AG20443 (cell line): ENCODE results near the gene CAPN8.

Source experiments
- DNase-seq: peaks from one replicate; pipeline ENCODE4 v3.0.0; 2012; ENCODE audit warnings: low spot score, mixed read lengths

Gene CAPN8

DNA sequence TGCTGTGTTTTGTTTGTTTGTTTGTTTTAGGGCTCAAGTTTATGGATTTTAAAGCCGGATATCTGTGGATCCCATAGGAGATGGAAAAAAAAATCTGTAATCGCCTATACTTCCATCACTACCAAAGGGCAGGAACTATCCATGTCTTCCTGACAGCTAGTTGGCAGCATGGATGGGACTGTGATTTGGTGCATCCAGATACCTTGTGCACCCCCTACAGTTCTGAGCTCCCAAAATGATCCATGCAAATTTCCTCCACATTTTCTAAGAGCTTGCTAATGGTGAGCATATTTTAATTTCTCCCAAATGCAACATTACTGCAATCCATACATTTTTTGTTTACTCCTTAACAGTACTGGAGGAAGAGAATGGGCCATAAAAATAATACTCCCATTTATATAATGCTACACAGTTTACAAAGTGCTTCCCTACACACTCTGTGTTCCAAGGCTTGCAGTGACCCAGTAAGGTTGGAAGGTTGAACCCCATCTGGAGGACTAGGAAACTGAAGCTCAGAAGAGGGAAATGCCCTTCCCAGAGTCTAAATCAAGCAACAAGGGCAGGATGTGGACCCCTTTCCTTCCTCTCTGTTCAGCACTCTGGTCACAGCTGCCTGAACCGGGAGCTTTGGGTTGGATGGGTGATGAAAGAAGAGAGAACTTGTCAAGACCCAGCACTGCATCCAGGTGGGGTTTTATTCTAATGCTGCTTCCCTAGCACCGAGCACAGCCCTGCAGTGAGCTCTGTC is 48.0 kb downstream of the CAPN8 start:
- no peak for DNase-seq

DNA sequence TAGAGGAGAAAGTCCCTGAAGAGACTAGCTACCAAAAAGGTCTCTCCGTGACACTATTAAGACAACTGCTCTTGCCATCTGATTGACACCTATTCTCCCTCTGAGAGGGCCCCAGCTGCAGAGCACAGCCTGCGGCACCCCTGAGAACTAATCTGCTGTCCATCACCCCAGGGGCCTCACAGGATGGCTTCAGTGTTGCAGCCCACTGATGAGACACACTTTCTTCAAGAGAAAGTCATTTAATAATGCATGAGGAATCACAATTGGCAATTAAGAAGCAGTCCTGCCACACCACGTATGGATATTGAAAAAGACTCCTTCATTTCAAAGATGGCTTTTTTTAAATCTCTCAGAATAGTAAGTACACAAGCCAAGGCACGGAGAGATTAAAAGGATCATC is 48.9 kb downstream of the CAPN8 start:
- DNase-seq: no peak

DNA sequence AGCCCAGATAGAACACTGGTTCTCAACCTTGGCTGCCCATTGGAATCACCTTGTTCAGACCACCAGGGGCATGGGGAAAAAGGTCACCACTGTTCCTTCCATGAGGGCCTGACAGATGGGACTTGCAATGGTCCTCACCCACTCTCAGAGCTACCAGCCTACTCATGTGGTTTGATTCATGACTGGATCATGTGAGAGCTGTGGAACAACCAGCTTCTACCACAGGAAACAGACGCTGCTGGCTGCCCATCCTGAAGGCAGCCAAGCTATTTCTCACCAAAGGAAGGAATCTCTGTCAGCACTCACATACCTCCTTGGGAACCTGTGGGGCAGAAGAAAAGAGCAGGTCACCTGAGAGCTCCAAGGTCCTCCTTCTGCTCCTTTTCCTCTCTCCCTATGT is 53.6 kb downstream of the CAPN8 start:
- DNase-seq: no peak

DNA sequence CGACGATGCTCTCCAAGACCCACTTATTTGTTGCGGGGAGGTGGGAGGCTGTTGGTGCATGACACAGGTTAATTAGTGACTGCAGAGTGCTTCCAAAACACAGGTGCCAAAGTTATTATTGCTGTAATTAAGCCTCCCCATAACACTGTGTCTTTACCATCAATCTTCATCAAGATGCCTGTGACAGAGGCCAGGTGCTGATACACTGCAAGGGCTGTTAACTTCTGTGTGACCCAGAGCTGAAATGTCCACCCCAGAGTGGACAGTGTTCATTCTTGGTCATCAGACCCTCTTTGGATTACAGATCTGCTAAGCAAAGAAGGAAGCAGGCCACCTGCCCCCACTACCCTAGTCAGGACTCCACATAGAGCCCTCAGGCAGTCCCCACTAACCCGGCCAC is 55.5 kb downstream of the CAPN8 start:
- DNase-seq: no peak

DNA sequence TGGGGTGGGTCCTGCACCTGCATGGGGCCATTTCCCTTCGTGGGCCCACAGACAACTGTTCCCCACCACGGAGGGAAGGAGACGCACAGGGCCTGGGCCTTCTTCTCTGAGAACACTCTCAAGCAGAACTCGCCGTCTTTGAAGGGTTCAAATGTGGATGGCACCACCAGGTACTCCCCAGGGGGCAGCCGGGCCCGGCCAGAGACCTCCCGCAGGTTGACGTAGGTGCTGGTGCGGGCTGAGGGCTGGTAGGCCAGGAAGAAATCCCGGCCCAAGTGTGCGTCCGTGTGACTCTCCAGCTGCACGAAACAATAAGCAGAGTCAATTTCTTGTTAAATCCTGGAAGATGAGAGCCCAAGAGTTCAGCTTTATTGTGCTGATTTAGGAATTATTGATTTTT is 56.4 kb downstream of the CAPN8 start:
- DNase-seq: no peak

DNA sequence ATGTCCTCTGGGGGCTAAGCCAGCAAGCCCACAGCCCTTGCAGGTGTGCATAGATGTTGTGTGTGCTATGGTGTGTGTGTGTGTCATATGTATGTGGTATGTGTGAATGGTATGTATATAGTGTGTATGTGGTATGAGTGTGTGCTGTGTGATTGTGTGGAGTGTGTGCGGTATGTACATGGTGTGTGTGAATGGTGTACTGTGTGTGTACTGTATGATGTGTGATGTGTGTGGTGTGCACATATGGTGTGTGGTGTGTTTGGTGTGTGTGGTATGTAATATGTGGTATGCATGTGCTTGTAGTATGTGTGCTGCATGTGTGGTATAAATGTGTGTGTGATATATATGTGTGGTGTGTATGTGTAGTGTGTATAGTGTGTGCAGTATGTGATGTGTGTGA is 107.0 kb downstream of the CAPN8 start:
- DNase-seq: no peak

DNA sequence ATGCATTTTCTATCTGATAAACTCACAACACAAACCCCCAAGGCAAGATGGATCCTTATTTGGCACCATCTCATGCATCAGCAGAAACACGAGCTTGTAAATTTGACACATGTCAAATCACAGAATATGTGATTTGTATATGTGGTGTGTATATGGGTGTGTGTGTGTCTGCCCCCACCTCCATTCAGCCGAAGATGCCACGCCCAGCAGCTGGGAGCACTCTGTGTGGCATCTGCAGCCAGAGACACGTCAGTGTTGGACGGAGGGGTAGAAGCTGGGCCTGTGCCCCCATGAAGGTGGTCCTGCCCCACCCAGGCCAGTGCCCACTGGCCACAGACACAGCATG is 108.4 kb downstream of the CAPN8 start:
- DNase-seq: no peak

DNA sequence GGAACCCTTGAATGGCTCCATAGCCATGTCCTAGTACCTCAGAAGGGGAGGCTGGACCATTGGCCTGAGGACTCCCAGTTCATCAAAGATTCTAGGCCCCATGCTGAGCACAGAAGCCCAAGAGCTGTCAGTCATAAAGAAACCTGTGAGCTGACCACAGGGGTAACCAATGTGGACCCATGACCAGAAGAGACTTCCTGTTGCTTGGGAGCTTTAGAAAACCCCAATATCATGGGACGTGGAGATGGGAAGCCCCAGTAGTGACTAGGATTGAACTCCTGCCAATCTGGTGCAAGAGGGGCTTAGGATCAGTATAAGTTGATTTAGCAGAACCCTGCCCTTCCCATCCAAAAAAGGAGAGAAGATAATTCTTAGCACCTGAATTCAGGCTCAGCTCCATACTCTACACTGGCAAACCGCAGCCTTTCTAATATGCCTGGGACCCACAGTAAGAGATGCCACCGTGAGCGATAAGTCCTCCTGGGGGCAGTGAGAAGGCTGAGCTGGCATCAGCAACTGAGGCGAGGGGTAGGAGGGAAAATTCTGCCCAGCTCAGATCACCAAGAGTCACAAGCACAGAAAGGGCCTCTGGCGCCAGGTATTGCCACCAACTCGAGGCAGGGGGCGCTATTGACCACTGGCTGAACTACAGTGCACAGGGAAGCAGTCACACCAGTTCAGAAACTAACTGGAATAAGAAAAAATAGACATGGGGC is 108.9 kb downstream of the CAPN8 start:
- DNase-seq: peak; percentile 27

DNA sequence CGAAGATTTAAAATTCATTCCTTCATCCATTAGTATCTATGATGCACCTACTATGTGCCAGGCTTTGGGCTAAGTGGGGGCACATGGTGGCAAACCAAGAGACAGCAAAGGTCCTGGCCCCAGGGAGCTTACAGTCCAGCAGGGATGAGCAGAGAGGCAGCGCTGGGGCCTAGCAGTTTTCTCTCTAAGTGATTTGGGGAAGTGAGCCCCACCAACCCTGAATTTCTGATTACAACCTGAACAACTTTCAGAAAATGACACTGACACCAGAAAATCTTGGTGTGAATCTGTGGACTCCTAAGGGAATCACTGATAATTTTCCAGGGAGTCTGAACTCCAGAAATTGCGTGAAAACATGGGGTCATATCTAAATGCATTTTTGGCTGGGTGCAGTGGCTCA is 111.5 kb downstream of the CAPN8 start:
- no peak for DNase-seq

DNA sequence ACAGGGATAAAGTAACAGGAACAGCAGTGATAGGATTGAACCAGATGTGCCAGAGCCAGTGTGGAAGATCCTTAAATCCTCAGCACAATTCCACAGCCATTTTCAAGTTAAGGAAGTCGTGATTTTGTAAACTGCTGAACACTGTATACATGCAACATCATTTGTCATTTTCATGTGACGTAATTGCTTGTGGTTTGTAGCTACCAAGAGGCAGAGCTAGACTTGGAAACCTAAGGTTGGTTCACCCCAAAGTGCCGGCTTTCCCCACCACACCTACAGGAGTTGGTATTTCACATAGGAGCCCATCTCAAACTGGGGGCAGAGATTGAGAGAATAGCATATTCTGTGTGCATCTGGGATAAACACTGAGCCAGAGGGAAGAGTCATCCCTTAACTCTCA is 113.9 kb downstream of the CAPN8 start:
- no peak for DNase-seq

DNA sequence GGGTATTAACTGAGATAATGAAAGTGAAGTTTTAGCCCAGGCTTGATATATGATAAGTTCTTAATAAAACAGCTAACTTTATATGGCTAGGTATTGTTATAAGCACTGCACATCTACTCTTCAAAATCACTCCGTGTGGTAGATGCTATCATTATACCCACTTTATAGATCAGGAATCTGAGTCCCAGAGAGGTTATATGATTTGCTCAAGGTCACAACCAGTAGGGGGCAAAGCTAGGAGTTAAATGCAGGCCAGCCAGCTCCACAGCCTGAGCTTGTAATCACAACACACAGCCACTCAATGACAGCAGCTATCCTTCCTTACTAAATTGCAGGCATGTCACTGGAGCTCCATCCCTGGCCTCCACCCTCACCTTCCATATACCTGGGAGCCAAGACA is 115.8 kb downstream of the CAPN8 start:
- no peak for DNase-seq

DNA sequence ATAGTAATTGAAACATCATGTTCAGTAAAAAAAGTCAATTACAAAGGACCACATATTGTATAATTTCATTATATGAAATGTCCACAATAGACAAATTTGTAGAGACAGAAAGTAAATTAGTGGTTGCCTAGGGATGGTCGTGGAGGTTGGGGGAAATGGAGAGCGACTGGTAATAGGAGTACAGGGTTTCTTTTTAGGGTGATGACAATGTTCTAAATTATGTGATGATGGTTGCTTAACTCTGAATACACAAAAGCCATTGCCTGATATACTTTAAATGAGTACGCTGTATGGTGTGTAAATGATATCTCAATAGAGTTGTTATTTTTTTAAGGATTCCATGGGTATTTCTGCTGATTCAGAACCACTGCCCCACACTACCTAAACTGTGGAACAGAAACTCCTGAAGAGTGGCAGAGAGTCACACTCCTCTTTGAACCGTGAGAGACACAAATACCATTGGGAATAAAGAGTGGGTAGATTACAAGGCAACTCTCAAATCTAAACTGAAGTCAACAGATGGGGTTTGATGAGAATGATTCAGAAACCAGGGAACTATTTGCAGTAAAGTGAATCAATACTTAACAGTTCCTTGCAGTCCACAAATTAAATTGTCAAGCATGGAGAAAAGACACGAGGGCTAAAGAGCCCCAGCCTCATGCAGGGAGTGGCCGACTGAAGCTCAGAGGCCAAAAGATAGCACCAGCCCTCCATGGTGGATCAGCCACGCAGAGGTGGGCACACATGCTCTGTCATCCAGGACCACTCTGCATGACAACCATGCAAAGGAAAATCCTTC is 118.0 kb downstream of the CAPN8 start:
- DNase-seq: no peak

DNA sequence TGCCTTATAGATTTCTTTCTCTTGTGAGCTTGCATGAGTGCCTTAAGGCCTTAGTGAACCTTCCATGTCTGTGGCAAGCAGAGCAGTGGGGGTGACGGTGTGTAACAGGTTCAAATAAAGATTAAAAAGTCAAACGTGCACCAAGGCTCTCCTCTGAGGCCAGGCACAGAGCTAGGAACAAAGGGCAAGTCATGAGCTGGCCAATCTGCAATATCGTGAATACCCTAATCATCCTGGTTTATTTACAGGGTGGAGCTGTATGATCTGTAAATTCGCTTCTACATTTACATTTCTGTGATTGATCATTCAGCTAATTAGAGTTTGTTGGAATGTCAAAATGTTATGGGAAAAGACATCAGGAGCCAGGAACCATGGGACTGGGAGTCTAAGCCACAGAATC is 120.2 kb downstream of the CAPN8 start:
- no peak for DNase-seq

DNA sequence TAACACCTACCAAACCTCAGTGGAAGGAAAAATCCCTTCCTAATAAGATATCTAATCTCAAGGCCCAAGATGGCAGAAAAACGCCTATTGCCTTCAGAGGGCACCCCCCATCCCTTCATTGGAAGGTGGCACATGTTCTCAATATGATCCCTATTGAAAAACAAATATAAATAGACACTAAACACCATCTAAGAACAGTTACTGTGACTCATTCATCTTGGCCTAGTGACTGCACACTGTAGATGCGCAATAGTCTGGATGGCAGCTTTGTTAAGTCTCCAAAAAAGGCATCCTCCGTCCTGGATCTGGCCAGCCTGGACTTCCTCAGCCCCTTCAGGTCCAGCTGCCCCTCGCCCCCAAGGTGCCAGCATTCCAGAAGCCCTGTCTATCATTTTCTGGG is 121.9 kb downstream of the CAPN8 start:
- no peak for DNase-seq

DNA sequence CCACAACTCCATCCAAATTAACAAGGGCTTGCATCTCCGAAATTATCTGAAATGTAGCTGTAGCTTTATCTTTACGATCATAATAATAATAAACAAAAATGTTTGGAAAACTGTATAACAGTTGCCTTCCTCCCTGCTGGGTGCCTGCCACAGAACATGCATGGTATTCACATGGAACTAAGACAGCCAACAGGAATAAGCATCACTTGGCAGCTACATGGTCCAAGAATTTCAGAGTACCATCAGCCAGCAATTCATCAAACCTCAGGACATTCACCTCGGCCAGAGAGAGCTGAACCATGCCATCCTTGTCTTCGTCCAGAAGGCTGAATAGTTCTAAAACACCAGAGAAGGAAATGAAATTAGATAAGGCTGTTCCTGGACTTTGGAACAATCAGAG is 122.7 kb downstream of the CAPN8 start:
- DNase-seq: no peak

DNA sequence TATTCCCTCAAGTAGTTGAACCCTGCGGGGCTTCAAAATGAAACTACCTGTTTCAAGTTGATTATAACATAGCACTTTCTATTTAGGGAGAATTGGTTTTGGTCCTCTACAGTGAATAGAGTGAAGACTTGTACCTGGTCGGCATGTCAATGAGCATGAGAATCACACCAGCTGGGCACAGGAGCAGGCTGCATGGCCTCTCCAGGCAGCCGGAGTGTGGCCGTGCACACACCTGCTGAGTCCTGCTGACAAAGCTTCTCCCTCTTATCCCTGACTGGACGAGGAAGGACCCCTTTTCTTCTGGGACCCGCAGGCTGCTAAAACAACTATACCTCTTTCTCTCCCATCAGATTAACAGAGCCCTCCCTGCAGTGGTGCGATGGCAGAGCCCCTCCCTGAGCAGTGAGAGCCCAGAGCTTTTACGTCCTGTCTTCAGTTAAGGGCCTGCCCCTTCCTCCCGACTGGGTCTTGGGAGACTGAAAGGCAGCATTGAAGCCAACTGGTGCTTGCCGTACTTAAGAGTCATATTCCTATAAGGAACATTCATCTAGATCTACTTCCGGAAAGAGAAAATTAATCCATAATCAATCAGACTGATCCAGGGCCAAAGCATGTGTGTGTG is 124.9 kb downstream of the CAPN8 start:
- no peak for DNase-seq

DNA sequence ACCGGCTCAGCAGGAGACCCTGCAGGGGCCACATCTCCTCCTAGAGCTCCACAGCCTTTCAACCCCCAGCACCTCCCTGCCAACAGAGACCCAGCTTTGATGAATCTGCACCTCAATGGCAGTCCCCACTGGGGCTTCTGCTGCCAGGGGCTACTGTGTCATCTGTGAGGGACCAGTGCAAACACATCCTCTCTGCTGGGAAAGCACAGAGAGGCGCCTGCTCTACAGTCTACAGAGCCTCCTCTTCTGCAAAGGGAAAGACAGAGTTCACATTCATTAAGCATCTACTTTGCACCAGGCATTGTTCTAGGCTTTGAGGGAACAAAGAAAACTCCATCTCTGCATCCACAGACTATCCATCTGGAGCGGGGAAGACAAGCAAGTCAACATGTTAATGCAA is 125.8 kb downstream of the CAPN8 start:
- DNase-seq: no peak

DNA sequence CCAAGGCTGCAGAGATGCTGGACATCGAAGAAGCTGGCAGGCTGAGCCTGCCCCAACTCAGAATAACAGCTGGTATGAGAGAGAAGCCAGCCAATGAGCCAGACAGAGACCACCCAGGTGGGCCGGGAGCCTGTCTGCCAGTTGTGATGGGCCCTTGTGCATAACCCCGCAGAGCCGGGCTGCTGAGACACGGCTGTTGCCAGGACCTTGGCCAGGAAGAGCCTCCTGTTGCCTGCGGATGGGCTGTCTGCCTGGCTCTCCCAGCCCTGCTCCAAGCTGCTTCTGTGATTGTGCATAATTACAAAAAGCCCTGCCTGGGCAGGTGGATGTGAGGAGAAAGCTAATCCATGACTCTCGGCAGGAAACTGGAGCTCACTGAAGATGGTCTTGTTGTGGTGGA is 126.5 kb downstream of the CAPN8 start:
- no peak for DNase-seq

DNA sequence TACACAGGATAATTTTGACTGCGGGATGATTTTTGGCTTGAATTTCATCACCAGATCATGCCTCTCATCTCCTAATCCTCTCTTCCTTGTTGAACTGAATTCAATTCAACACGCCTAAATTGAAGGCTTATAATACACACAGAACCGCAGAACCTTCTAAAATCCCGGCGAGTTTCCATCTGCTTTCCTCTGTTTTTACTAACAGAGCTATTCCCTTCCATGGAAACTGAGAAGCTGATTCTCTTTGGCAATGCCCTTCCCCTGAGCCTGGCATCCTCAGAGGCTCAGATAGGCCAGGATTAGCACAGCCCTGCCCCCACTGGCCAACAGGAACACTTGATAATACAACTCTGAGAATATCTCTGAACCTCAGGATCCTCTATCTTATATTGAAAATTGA is 130.2 kb downstream of the CAPN8 start:
- DNase-seq: no peak

DNA sequence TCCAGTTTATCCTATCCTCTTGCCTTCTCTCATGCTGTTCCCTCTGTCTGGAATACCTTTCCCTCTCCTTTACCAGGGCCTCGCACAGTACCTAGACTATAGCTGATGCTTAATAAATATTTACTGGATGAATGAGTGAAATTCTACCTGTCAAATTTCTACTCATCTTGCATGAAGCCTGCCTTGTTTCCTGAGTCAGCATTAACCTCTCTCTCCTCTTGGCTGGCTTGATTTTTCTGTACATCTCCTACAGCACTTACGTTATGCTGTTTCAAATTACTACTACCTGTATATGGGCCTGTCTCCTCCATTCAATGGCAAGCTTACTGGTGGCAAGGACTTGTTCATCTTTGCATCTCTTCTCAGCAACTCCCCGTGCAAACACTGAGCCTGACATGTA is 130.8 kb downstream of the CAPN8 start:
- DNase-seq: no peak

DNA sequence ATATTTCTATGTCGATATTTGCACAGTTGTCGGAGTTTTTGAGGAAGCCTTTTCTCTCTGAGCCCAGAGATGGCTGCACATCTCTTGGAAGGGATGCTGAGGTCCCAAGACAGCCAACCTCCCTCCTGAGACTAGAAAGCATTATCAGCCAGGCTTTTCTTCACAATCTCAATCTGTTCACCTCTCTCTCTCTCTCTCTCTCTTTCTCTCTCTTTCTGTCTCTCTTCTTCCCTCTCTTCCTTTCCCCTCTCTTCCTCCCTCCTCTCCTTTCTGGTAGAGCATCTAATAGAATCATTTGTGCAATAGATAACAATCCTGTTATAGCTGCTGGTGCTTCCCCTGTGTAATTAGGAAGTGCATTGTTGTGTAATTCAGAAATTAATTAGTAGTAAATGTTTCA is 131.8 kb downstream of the CAPN8 start:
- DNase-seq: no peak

DNA sequence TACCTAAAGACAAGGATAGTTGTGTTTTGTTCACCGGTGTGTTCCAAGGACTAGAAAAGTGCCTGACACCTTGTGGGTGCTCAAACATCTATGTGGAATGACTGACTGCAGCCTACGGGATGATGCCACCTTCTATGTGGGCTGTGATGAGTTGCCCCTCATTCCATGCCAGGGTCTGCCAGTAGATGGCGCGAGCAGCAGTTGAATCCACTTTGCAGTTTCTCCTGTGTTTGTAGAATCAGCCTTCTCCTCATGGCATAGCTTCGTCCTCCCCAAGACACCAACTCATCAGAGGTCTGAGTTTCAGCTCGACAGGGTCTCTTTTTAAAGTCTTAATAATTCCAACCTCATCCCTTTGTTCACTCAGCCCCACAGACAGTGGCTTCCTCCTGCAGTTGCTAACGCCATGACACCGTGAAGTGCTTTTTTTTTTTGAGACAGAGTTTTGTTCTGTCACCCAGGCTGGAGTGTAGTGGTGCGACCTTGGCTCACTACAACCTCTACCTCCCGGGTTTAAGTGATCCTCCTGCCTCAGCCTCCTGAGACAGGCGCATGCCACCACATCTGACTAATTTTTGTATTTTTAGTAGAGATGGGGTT is 133.7 kb downstream of the CAPN8 start:
- DNase-seq: peak; percentile 63
